GM23338 (cell line): ENCODE data around the gene CHI3L1. TPM values are rescaled to one million over a fixed set of nuclear protein-coding genes. Genes with fewer than 3 reads are reported as not detected.

ENCODE experiments used
- ATAC-seq: fragments of 200-7000 bp; cut with Tn5 transposase; 3 replicates; pipeline ENCODE4 v1.9.1; 2020
- DNase-seq: peaks from one replicate; pipeline ENCODE4 v3.0.0-alpha.2; 2015; ENCODE audit warnings: low spot score
- H2AFZ ChIP-seq: fragments of 200-600 bp; sonication (generic); 2 replicates; pipeline ENCODE4 v1.8.0; 2016; ENCODE audit warnings: antibody characterized with exemption, mild to moderate bottlenecking, moderate library complexity
- H3F3A ChIP-seq: fragments of 200-600 bp; sonication (generic); replicated peaks from 2 replicates; pipeline ENCODE4 v1.8.0; 2017; ENCODE audit warnings: antibody characterized with exemption, mixed run types, low read depth
- H3K27ac ChIP-seq: fragments of 200-600 bp; sonication (generic); 2 replicates; pipeline ENCODE4 v1.6.1; 2016; ENCODE audit warnings: low read depth
- H3K27me3 ChIP-seq: fragments of 200-600 bp; sonication (generic); 2 replicates; pipeline ENCODE4 v1.8.0; 2016; ENCODE audit warnings: mild to moderate bottlenecking, mixed run types, moderate library complexity; ENCODE audit not compliant: insufficient read depth
- H3K36me3 ChIP-seq: fragments of 200-600 bp; sonication (generic); 2 replicates; pipeline ENCODE4 v1.8.0; 2016; ENCODE audit warnings: mild to moderate bottlenecking; ENCODE audit not compliant: insufficient read depth
- H3K4me1 ChIP-seq: fragments of 200-600 bp; sonication (generic); 2 replicates; pipeline ENCODE4 v1.8.0; 2016; ENCODE audit warnings: mild to moderate bottlenecking, moderate library complexity; ENCODE audit not compliant: insufficient read depth
- H3K4me2 ChIP-seq: fragments of 200-600 bp; sonication (generic); 2 replicates; pipeline ENCODE4 v1.7.1; 2017; ENCODE audit warnings: mixed run types
- H3K4me3 ChIP-seq: fragments of 200-600 bp; sonication (generic); 2 replicates; pipeline ENCODE4 v1.6.1; 2016; ENCODE audit warnings: mixed run types
- H3K79me2 ChIP-seq: fragments of 200-600 bp; sonication (generic); replicated peaks from 2 replicates; pipeline ENCODE4 v1.8.0; 2017; ENCODE audit warnings: mild to moderate bottlenecking; ENCODE audit not compliant: insufficient read depth
- H3K9me2 ChIP-seq: fragments of 200-600 bp; sonication (generic); 2 replicates; pipeline ENCODE4 v1.8.0; 2017; ENCODE audit not compliant: insufficient read depth
- H4K20me1 ChIP-seq: fragments of 200-600 bp; sonication (generic); replicated peaks from 2 replicates; pipeline ENCODE4 v1.8.0; 2017; ENCODE audit warnings: mild to moderate bottlenecking; ENCODE audit not compliant: insufficient read depth
- H3K27ac Mint-ChIP-seq: 2 replicates; pipeline ENCODE4 v1.8.0; 2020; ENCODE audit warnings: inconsistent platforms, mild to moderate bottlenecking, moderate library complexity, mixed read lengths
- H3K27me3 Mint-ChIP-seq: 3 replicates; pipeline ENCODE4 v1.8.0; 2022; ENCODE audit warnings: low read depth, mild to moderate bottlenecking, moderate library complexity, mixed read lengths, inconsistent platforms; ENCODE audit not compliant: insufficient read depth, poor library complexity
- H3K36me3 Mint-ChIP-seq: 3 replicates; pipeline ENCODE4 v1.8.0; 2021; ENCODE audit warnings: low read depth, mild to moderate bottlenecking, inconsistent platforms, moderate library complexity, mixed read lengths
- H3K4me1 Mint-ChIP-seq: 3 replicates; pipeline ENCODE4 v1.8.0; 2020; ENCODE audit warnings: mild to moderate bottlenecking, inconsistent platforms, mixed read lengths
- H3K4me3 Mint-ChIP-seq: 3 replicates; pipeline ENCODE4 v1.8.0; 2021; ENCODE audit warnings: moderate library complexity, mild to moderate bottlenecking, inconsistent platforms, mixed read lengths
- H3K9me3 Mint-ChIP-seq: 3 replicates; pipeline ENCODE4 v1.8.0; 2020; ENCODE audit warnings: moderate library complexity, mild to moderate bottlenecking, inconsistent platforms, mixed read lengths
- CREB1 ChIP-seq: fragments of 250-450 bp; sonication (Bioruptor Pico); IDR thresholded peaks from 2 replicates; pipeline ENCODE4 v1.5.0; 2020; ENCODE audit warnings: low read depth, mild to moderate bottlenecking, moderate library complexity
- EZH2 ChIP-seq: fragments of 200-600 bp; sonication (generic); IDR thresholded peaks from one replicate; pipeline ENCODE4 v1.8.0; 2017; ENCODE audit warnings: antibody characterized with exemption, mild to moderate bottlenecking, low read depth; ENCODE audit not compliant: unreplicated experiment
- EZH2phosphoT487 ChIP-seq: fragments of 200-600 bp; sonication (generic); IDR thresholded peaks from one replicate; pipeline ENCODE4 v1.8.1; 2018; ENCODE audit warnings: antibody characterized with exemption; ENCODE audit not compliant: unreplicated experiment
- JUNB ChIP-seq: IDR thresholded peaks from one replicate; pipeline ENCODE4 v1.6.1; 2016; ENCODE audit warnings: antibody characterized with exemption; ENCODE audit not compliant: unreplicated experiment
- POLR2AphosphoS5 ChIP-seq: IDR thresholded peaks from 2 replicates; pipeline ENCODE4 v1.6.1; 2016; ENCODE audit warnings: antibody characterized with exemption, low read depth
- STAT1 ChIP-seq: IDR thresholded peaks from one replicate; pipeline ENCODE4 v1.6.1; 2016; ENCODE audit warnings: antibody characterized with exemption; ENCODE audit not compliant: unreplicated experiment
- ZNF114 ChIP-seq: fragments of 250-450 bp; sonication (Bioruptor Pico); IDR thresholded peaks from 2 replicates; pipeline ENCODE4 v1.5.0; 2020; ENCODE audit warnings: mild to moderate bottlenecking, moderate library complexity
- polyA plus RNA-seq: library from polyadenylated mRNA; unstranded; fragments of >200 nt; fragmentation: Nextera tagmentation; extraction: Ambion mirVana; gene quantifications from 2 replicates; pipeline ENCODE4 v1.2.1, GENCODE V29; 2016
- total RNA-seq: library from RNA; depleted of rRNA; stranded (reverse); fragments of >200 nt; shearing (Covaris generic); gene quantifications from 2 replicates; pipeline ENCODE4 v1.2.3, GENCODE V29; 2014
- TF ChIP-seq, protein P1 (sequence below): fragments of 250-450 bp; sonication (Bioruptor Pico); IDR thresholded peaks from 2 replicates; pipeline ENCODE4 v1.5.0; 2020; ENCODE audit warnings: mild to moderate bottlenecking, moderate library complexity
- TF ChIP-seq, protein P2 (sequence below), 2 experiments: fragments of 200-600 bp in 1 of 2; sonication (generic) in 1 of 2; conservative IDR thresholded peaks; 2 replicates each; pipeline versions ENCODE4 v1.5.1 to v1.6.1; 2016 to 2017; ENCODE audit warnings: antibody characterized with exemption in 2 of 2, low read depth in 2 of 2, mild to moderate bottlenecking in 2 of 2, moderate library complexity in 1 of 2
- TF ChIP-seq, protein P3 (sequence below): IDR thresholded peaks from one replicate; pipeline ENCODE4 v1.6.1; 2018; ENCODE audit warnings: antibody characterized with exemption; ENCODE audit not compliant: unreplicated experiment

CHI3L1 gene
- total and polyA plus RNA-seq, 2 experiments from 2014 or later: 0.76 TPM; not detected in 1

DNA sequence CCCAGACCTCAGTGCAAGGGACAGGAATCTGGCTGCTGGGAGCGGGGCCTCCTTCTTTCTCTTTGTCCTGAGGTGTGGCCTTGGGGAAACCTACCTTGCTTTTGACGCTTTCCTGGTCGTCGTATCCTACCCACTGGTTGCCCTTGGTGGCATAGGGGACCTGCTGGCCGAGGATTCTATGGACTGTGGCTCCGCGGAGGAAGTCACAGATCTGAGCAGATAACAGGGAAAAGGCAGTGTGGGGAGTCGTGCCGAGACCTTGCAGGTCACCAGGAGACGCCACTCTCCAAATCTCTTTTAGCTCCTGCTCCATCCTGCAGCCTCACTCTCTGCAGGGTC lies 6.9 kb downstream of the CHI3L1 start:
- H3K27ac Mint-ChIP-seq: no peak overlapping the region

More for the DNA sequence above, 6.9 kb downstream of the CHI3L1 start:
- no peaks in the 10 kb centered on the region for H3K36me3 ChIP-seq
- no peak for ATAC-seq
- H4K20me1 ChIP-seq: no peaks in the 10 kb centered on the region
- H3K9me2 ChIP-seq: 0 out of 2 replicates have a peak, but pooled peaks cover 5% of the 10 kb centered on the region
- no peaks in the 10 kb centered on the region for H3K4me1 ChIP-seq
- TF ChIP-seq, protein P1, sequence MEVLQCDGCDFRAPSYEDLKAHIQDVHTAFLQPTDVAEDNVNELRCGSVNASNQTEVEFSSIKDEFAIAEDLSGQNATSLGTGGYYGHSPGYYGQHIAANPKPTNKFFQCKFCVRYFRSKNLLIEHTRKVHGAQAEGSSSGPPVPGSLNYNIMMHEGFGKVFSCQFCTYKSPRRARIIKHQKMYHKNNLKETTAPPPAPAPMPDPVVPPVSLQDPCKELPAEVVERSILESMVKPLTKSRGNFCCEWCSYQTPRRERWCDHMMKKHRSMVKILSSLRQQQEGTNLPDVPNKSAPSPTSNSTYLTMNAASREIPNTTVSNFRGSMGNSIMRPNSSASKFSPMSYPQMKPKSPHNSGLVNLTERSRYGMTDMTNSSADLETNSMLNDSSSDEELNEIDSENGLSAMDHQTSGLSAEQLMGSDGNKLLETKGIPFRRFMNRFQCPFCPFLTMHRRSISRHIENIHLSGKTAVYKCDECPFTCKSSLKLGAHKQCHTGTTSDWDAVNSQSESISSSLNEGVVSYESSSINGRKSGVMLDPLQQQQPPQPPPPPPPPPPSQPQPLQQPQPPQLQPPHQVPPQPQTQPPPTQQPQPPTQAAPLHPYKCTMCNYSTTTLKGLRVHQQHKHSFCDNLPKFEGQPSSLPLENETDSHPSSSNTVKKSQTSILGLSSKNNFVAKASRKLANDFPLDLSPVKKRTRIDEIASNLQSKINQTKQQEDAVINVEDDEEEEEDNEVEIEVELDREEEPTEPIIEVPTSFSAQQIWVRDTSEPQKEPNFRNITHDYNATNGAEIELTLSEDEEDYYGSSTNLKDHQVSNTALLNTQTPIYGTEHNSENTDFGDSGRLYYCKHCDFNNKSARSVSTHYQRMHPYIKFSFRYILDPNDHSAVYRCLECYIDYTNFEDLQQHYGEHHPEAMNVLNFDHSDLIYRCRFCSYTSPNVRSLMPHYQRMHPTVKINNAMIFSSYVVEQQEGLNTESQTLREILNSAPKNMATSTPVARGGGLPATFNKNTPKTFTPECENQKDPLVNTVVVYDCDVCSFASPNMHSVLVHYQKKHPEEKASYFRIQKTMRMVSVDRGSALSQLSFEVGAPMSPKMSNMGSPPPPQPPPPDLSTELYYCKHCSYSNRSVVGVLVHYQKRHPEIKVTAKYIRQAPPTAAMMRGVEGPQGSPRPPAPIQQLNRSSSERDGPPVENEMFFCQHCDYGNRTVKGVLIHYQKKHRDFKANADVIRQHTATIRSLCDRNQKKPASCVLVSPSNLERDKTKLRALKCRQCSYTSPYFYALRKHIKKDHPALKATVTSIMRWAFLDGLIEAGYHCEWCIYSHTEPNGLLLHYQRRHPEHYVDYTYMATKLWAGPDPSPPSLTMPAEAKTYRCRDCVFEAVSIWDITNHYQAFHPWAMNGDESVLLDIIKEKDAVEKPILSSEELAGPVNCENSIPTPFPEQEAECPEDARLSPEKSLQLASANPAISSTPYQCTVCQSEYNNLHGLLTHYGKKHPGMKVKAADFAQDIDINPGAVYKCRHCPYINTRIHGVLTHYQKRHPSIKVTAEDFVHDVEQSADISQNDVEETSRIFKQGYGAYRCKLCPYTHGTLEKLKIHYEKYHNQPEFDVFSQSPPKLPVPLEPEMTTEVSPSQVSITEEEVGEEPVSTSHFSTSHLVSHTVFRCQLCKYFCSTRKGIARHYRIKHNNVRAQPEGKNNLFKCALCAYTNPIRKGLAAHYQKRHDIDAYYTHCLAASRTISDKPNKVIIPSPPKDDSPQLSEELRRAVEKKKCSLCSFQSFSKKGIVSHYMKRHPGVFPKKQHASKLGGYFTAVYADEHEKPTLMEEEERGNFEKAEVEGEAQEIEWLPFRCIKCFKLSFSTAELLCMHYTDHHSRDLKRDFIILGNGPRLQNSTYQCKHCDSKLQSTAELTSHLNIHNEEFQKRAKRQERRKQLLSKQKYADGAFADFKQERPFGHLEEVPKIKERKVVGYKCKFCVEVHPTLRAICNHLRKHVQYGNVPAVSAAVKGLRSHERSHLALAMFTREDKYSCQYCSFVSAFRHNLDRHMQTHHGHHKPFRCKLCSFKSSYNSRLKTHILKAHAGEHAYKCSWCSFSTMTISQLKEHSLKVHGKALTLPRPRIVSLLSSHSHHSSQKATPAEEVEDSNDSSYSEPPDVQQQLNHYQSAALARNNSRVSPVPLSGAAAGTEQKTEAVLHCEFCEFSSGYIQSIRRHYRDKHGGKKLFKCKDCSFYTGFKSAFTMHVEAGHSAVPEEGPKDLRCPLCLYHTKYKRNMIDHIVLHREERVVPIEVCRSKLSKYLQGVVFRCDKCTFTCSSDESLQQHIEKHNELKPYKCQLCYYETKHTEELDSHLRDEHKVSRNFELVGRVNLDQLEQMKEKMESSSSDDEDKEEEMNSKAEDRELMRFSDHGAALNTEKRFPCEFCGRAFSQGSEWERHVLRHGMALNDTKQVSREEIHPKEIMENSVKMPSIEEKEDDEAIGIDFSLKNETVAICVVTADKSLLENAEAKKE (CRISPR knock-in tag): no peak
- no peak for TF ChIP-seq STAT1
- TF ChIP-seq, protein P2, sequence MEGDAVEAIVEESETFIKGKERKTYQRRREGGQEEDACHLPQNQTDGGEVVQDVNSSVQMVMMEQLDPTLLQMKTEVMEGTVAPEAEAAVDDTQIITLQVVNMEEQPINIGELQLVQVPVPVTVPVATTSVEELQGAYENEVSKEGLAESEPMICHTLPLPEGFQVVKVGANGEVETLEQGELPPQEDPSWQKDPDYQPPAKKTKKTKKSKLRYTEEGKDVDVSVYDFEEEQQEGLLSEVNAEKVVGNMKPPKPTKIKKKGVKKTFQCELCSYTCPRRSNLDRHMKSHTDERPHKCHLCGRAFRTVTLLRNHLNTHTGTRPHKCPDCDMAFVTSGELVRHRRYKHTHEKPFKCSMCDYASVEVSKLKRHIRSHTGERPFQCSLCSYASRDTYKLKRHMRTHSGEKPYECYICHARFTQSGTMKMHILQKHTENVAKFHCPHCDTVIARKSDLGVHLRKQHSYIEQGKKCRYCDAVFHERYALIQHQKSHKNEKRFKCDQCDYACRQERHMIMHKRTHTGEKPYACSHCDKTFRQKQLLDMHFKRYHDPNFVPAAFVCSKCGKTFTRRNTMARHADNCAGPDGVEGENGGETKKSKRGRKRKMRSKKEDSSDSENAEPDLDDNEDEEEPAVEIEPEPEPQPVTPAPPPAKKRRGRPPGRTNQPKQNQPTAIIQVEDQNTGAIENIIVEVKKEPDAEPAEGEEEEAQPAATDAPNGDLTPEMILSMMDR (conservative IDR thresholded peaks at IDR 0.05; ENCODE audit: low read depth in 2 of 2): no peak
- no peak for TF ChIP-seq EZH2
- TF ChIP-seq CREB1 (CRISPR knock-in tag): no peak
- no peak for TF ChIP-seq POLR2AphosphoS5
- TF ChIP-seq, protein P3, sequence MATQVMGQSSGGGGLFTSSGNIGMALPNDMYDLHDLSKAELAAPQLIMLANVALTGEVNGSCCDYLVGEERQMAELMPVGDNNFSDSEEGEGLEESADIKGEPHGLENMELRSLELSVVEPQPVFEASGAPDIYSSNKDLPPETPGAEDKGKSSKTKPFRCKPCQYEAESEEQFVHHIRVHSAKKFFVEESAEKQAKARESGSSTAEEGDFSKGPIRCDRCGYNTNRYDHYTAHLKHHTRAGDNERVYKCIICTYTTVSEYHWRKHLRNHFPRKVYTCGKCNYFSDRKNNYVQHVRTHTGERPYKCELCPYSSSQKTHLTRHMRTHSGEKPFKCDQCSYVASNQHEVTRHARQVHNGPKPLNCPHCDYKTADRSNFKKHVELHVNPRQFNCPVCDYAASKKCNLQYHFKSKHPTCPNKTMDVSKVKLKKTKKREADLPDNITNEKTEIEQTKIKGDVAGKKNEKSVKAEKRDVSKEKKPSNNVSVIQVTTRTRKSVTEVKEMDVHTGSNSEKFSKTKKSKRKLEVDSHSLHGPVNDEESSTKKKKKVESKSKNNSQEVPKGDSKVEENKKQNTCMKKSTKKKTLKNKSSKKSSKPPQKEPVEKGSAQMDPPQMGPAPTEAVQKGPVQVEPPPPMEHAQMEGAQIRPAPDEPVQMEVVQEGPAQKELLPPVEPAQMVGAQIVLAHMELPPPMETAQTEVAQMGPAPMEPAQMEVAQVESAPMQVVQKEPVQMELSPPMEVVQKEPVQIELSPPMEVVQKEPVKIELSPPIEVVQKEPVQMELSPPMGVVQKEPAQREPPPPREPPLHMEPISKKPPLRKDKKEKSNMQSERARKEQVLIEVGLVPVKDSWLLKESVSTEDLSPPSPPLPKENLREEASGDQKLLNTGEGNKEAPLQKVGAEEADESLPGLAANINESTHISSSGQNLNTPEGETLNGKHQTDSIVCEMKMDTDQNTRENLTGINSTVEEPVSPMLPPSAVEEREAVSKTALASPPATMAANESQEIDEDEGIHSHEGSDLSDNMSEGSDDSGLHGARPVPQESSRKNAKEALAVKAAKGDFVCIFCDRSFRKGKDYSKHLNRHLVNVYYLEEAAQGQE: no peak
- TF ChIP-seq JUNB: no peak
- TF ChIP-seq EZH2phosphoT487: no peak
- TF ChIP-seq ZNF114 (CRISPR knock-in tag): no peak
- no peaks in the 10 kb centered on the region for H3F3A ChIP-seq
- 0 out of 2 replicates have a peak overlapping the region, but pooled peaks have one; percentile 47 for H2AFZ ChIP-seq
- H3K36me3 Mint-ChIP-seq: no peaks in the 10 kb centered on the region
- H3K27me3 Mint-ChIP-seq: peaks cover 11% of the 10 kb centered on the region
- DNase-seq: no peak
- no peaks in the 10 kb centered on the region for H3K27me3 ChIP-seq
- no peak overlapping the region for H3K4me3 ChIP-seq
- H3K9me3 Mint-ChIP-seq: no peaks in the 10 kb centered on the region
- no peak overlapping the region for H3K27ac ChIP-seq
- H3K4me1 Mint-ChIP-seq: peaks cover 17% of the 10 kb centered on the region
- no peak overlapping the region for H3K4me3 Mint-ChIP-seq
- no peak overlapping the region for H3K4me2 ChIP-seq
- no peaks in the 10 kb centered on the region for H3K79me2 ChIP-seq
